Right forelimb (tissue), 1 donor: ENCODE measurements around the gene RNGTT.
A peak's percentile ranks its signal among the peaks of the same experiment; 100 is the strongest.
"Not testable (repeated sequence)": the region's sequence is repeated elsewhere in the genome, so short reads cannot be mapped to it uniquely, and the experiment has no call there.

ENCODE experiments used
- DNase-seq: peaks from one replicate; pipeline ENCODE4 v3.0.0-alpha.2; 2018

Gene RNGTT

DNA sequence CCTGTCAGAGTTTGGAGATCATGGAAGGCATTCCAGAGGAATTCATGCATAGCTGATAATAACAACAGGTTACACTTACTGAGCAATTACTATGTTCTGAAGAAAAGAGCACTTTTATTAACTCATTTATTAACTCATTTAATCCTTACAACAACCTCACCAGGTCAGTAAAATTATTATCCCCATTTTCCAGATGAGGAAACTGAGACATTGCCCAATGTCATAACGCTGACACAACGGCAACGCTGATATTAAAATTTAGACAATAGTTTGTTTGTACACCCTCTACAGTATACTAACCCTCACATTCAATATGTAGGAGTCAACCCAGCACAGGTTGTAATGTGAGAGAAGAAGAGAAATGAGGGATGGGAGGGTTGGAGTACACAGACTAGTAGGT is 105.0 kb downstream of the RNGTT start:
- DNase-seq = no peak

DNA sequence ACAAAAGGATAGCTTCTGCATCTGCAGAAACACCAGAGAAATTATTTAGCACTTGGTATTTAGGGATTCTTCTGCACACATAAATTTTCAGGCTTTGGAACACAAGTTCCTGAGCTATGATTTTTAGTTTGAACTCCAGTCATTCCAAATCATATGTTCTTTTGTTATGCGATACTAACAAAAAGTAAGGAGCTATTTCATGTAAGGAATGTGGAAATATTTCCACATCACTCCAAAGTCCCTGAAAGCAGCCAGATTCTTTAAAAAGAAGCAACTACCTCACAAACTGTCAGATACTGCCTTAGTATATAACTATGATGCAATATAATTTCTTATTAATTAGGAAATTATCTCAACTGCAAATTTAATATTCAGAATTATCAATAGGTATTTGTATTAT is 106.9 kb downstream of the RNGTT start:
- DNase-seq = no peak

DNA sequence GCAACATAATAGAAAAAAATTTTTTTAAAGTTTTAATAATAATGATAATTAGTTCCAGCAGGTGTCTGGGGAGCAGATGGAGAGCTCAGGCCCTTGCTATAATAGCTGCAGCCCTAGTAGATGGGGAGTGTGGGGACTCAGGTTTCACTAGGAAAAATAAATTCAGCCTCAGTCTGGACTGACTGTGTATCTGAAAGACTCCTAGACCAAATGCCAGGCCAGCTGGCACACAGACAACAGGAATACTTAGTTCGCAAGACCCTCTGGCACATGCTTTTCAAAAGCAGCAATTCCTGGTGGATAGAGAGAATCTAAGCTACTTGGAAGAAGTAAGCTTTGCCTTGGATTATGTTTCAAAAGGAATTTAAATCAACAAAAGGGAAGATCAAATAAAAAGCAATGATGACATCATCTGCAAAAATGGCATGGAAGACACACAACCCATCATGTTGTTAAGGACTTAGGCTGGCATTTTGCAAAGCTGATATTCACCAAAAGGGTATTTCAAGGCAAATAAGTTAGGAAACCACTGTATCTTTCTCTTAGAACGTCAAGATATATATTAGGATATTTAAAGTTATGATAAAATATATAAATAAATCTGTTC is 107.8 kb downstream of the RNGTT start:
- peak; percentile 58 for DNase-seq

DNA sequence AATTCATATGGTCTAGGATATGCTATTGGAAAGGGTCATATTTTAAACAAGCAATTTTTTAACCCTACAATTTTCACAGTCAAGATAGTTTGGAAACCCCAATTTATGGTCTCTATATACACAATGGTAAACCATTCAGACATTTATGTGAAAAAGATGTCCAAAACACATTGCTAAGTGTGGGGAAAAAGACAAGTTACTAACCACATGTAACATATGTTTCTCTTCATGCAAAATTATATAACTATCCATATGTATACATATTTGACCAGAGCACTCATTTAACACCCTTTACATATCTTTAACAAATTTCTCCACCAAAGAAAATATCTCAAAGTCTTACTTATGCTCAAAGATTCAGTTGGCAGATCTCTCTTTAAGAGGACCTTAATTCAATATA is 110.6 kb downstream of the RNGTT start:
- no peak for DNase-seq

DNA sequence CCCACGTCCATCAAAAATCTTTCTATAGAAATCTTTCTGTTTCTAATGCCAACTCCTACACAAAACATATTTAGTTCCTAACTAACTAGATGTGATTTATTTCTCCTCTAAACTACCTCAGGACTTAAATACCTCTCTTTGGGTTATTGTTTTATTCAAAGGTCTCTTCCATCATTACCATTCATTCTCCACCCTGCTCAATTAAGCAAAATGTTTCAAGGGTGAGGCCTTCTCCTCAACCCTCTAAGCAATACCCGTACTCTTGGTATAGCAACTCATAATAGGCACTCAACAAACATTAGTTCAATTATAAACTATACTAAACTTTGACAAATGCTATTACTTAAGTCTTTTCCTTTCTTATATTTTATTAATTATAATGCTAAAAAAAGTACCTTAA is 111.4 kb downstream of the RNGTT start:
- DNase-seq = no peak

DNA sequence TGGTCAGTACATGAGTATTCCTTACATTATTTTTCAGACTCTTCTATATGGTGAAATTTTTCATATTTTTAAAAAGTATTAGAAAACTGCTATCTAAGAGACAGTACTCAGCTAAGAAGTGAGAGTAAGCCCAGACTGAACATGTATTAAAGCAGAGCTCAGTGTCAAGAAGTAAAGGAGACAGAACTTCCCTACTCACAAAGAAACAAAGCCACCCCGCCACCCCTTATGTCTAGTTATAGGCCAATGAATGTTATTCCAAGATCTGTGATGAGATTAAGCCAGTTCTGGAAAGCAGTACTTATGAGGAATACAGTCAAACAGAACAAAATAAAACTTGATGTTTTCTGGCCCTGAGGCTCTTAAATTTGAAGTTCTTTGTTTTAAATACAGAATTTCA is 114.5 kb downstream of the RNGTT start:
- DNase-seq = no peak

DNA sequence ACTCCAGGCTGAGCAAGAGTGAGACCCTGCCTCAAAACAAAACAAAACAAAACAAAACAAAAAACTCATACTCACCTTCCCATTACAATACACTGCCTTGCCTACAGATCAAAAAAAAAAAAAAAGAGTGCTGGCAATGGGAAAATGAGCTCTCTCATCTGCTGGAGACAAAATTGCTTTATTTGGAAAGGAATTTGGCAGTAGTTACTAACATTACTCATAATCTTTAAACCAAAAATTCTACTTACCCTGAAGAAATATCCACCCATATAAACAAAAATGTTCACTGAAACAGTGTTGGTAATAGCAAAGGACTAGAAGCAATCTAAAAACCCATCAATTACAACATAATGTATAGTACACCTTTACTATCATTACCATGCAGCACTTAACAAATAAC is 120.4 kb downstream of the RNGTT start:
- DNase-seq = no peak

DNA sequence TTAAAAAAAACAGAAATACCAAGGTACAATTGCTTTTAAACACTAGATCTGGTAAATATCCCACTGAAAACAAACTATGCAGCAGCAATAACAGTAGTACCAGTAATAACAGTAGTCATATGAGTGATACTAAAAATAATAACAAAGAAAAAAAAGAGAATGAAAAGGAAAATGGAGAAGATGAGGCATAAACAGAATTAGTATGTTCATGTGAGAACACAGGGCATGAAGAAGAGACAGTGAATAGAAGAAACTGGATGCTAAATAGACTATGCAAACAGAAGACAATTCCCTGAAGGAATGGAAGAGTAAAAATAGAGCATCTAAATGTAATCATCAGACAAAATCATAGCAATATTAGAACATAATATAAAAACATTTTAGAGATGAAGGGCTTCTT is 121.1 kb downstream of the RNGTT start:
- DNase-seq = no peak

DNA sequence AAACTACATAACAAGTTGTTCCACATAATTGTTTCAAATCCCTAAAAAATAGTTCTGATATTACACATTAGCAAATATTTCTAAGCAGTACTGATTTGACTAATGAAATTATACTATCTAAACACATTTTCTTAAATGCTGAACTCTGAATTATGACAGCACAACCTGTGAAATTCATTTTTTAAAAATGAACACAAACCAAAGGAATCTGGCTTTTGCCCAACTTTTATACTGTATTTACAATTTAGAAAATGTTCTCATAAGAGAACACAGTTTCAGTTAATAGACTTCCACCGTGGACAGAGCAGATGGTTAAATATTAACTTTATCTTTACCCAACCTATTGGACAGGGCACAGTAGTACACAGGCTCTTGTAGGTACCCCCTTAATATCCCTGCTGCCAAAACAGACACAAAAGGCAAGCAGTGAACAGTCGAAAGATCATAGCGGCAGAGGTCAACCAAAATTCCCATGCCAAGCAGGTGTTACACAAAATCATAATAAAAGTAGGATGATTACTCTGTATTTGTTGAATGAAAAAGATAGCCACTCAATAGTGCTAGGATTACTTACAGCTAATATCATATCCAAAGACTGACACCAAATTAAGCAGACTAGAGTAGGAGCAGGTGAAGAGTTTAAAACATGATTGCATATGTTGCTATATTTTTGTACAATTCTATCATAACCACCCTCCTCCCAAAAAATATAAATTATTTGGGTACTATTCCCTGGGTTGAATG is 122.5 kb downstream of the RNGTT start:
- no peak for DNase-seq

DNA sequence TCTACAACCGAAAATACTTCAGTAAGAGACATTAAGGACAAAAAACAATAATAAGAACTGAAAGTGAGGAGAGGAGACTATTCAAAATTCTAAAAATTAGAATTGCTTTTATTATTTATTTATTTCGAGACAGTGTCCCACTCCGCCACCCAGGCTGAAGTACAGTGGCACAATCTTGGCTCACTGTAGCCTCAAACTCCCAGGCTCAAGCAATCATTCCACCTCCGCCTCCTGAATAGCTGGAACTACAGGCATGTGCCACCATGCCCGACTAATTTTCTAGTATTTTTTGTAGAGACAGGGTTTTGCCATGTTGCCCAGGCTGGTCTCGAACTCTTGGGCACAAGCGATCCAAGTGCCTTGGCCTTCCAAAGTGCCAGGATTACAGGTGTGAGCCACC is 123.1 kb downstream of the RNGTT start:
- DNase-seq = no peak

DNA sequence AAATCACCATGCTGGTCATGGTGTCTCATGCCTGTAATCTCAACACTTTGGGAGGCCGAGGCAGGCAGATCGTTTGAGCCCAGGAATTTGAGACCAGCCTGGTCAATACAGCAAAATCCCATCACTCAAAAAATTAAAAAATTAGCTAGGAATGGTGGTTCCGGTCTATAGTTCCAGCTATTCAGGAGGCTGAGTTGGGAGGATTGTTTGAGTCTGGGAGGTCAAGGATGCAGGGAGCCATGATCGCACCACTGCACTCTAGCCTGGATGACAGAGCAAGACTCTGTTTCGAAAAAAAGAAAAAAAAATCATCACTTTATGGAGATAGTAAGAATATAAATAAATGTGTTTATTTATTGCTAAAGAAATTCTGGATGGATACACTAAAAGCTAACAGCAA is 124.1 kb downstream of the RNGTT start:
- DNase-seq = no peak

DNA sequence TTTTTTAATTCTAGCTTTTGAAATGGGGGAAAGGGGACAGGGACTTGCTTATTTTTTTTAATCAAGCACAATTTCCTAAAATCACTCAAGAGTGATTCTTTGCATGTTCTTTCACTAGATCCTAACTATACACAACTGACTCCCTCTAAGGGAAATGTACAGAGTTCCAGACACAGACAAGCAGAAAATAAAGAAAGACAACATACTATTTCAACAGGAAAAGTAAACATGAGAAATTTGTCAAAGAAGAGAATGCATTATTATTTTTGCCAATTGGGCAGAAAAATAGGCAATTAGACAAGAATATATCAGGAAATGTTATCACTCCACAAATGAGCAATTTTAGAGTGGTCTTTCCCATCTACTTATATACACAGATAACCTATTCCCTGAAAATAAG is 128.2 kb downstream of the RNGTT start:
- no peak for DNase-seq

DNA sequence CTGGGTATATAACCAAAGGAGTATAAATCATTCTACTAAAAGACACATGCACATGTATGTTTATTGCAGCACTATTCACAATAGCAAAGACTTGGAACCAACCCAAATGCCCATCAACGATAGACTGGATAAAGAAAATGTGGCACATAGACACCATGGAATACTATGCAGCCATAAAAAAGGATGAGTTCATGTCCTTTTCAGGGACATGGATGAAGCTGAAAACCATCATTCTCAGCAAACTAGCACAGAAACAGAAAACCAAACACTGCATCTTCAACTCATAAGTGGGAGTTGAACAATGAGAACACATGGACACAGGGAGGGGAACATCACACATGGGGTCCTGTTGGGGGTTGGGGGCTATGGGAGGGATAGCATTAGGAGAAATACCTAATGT is 130.3 kb downstream of the RNGTT start:
- not testable (repeated sequence) for DNase-seq

DNA sequence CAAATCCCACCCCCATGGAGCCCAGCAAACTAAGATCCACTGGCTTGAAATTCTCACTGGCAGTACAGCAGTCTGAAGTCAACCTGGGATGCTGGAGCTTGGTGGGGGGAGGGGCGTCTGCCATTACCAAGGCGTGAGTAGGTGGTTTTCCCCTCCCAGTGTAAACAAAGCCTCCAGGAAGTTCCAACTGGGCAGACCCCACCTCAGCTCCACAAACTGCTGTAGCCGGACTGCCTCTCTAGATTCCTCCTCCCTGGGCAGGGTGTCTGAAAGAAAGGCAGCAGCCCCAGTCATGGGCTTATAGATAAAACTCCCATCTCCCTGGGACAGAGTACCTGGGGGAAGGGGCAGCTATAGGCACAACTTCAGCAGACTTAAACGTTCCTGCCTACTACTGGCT is 135.8 kb downstream of the RNGTT start:
- not testable (repeated sequence) for DNase-seq

DNA sequence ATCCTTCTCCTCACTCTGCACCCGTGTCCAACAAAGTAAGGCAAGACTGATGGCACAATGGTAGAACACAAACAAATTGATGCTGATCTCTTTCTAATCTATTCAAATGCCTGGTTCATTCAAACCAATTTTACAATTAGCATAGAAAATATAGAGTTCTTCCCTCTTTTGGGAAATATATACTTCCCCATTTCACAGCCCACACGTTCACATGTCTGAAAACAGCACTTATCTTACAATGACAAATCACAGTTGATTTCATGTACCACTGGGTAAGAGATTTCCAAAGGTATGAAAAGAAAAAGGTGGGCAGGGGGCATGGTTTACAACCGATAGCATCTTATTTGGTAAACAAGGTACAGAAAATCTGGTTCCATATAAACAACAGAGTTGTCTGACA is 137.6 kb downstream of the RNGTT start:
- DNase-seq = no peak

DNA sequence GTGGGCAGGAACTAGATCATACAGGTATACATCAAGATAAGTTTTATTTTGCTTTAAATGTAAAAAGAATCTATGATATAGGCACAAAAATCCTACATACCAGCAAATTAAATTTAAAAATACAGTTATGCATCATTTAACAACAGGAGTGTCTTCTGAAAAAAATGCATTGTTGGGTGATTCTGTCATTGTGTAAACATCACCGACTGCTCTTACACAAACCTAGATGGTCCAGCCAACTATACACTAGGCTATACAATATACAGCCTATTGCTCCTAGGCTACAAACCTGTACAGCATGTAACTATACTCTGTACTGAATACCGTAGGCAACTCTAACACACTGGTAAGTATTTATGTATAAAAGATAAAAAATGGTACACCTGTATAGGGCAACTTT is 139.4 kb downstream of the RNGTT start:
- DNase-seq = no peak

DNA sequence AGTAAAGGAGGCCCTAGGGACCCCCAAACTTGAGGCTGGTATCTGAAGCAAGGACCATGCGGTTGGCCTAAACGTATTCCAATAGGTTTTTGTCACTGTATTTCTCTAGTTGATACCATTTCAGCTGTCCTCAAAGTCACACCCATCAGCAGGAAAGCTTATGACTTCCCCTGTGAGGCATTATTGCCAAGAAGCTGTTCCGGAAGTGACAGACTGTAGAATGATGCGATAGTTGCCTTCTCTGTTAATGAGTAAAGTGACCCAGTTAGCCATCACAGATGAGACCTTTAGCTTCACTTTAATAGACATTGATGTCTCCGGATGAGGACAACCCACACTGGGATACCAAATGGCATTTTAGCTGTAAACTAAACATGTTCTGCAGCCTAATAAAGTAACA is 147.9 kb downstream of the RNGTT start:
- DNase-seq = no peak

DNA sequence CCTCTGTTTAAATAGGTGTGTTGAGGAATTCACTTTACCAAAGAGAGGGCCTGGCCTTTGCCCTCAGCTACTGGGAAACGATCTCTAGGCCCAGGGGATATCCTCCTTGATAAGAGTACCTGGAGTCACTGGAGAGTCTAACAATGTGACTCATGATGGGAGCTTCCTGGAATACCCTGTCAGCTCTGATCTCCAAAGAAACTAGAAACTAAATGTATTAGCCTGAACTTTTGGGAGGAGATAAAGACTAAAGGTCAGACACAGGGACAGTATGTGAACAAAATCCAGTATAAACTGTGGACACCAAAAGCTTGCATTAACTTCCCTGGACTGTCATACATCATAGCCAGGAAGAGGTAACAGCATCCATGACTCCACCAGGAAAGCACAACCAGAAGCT is 148.5 kb downstream of the RNGTT start:
- no peak for DNase-seq

DNA sequence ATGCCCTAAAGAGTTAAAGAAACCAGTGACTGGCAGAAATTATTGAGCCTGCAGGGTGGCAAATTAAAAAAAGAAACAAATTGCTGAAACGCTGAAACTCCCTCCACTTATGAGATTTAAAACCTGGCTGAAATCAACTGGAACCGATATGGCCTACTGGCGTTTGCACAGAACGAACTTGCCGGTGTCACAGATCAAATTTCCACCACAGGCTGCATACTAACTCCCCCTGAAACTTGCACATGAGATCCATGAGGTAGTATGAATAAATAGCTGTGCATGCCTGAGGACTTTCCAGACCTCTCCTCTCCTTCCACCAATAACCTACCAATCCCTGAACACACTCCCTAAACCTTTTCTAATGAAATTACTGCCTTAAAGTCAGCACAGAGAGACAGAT is 150.4 kb downstream of the RNGTT start:
- no peak for DNase-seq

DNA sequence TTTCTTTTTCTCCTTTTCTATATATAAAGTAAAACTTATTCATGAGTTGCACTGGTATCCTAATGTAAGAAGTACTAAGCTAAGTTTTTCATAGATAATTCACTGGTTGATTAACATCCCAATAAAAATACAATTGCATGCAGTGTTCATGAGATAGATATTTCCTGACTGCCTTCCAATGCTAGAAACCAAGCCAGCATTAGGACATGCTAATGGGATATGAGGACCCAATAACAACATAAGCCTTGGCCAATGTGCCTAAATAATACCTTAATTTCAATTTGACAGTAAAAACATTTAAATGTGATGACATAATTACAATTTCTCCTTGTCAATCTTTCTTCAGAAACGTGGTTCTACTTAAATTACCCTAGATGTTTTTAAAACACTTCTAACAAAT is 152.7 kb downstream of the RNGTT start:
- no peak for DNase-seq

DNA sequence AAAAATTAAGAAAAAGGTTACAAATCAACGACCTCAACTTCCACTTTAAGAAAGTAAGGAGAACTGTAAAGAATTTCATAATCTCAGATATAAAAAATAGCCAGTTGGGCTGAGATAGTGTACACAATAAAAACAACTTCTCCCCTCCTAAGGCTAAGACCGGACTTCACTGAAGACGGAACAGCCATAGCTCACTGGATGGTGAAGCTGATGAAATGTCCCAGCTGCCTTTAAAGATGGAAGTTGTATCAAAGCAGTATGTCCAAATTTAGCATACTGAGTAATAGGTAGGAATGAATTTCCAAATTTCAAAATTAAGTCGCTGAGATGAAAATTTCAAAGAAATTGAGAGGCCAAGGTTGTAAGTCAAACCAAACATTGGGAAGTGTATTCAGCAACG is 153.3 kb downstream of the RNGTT start:
- DNase-seq = no peak

DNA sequence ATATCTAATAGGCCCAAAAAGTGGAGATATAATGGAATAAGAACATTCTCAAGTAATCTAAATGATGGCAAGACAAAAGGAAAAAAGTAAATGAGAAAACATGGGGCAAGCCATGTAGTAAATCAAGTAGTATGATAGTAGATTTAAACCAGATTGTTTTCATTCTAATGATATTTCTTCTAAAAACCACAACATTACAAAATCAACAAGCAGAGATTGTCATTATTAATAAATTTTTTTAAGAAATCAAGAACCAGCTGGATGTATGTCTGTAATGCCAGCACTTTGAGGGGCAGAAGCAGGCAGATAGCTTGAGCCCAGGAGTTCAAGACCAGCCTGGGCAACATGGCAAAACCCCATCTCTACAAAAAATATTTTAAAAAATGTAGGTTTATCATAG is 155.0 kb downstream of the RNGTT start:
- DNase-seq = no peak

DNA sequence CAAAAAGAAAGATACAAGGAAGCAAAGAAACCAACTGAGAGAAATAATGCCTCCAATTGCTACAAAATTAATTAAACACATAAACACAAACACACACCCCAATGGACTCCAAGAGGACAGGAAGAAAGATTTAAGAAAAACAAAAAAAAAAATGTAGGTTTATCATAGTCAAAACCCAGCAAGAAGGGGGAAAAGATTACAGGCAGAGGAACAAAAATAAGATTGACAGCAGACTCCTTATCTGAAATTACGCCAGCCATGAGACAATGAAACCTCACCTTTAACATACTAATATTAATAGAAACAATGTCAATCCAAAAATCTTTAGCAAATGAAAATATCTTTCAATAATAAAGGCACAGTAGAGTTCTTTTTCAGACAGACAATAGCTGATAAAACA is 155.8 kb downstream of the RNGTT start:
- no peak for DNase-seq

DNA sequence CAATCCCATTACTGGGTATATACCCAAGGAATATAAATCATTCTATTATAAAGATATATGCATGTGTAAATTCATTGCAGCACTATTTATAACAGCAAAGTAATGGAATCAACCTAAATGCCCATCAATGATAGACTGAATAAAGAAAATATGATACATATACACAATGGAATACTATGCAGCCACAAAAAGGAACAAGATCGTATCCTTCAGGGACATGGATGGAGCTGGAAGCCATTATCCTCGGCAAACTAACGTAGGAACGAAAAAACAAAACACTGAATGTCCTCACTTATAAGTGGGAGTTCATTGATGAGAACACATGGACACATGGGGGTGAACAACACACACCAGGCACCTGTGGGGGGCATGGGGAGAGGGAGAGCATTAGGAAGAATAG is 156.7 kb downstream of the RNGTT start:
- DNase-seq = no peak

DNA sequence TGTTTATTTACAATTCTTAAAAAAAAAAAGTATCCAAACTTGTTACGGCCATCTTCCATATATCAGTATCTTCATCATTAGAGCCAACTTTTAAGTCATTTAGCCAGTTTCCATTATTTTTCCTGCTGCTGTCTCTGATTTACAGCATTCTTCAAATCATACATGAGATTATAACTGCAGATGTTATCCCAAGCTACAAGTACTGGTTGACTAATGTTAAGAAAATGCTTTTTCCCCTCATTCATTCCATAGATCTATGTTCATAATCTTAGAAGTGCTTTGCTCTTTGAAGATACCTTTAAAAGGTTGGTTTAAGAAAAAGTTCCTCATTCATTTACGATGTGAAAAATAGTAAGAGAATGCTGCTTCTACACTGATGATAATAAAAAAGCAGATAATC is 158.7 kb downstream of the RNGTT start:
- no peak for DNase-seq
